ENCODE measurements around the gene SESN3.

- no peak for TF ChIP-seq POLR2AphosphoS5 (IDR thresholded peaks at IDR 0.05; ENCODE audit: low read depth, low read length)
- no peak for TF ChIP-seq POLR2A (IDR thresholded peaks at IDR 0.05; ENCODE audit: low read depth, low read length)
- TF ChIP-seq TAF1 (IDR thresholded peaks at IDR 0.05; ENCODE audit: low read depth, low read length) = no peak
- TF ChIP-seq SPI1 (IDR thresholded peaks at IDR 0.05; ENCODE audit: low read depth, low read length) = no peak
- no peak for TF ChIP-seq POU2F2 (IDR thresholded peaks at IDR 0.05; ENCODE audit: low read depth, low read length)
These were observed 38.2 kb upstream of the SESN3 start for GRCh38 chr11:95269036-95269819.

All from GM12891 (cell line).